Fibroblast of lung (primary cell): ENCODE measurements around the gene UBXN11. TPM values are rescaled to one million over a fixed set of nuclear protein-coding genes. Genes with fewer than 3 reads are reported as not detected.

Experiments
- DNase-seq, 2 donors: peaks; one replicate each; pipeline versions ENCODE4 v3.0.0 to v3.0.0-alpha.2; 2010; ENCODE audit warnings: low read depth in 2 of 2
- H2AFZ ChIP-seq: 2 replicates; pipeline ENCODE4 v1.5.1; 2012; ENCODE audit warnings: low read length, control low read depth, inconsistent platforms
- H3K27ac ChIP-seq: 2 replicates; pipeline ENCODE4 v1.5.1; 2011; ENCODE audit warnings: low read length, control low read depth; ENCODE audit not compliant: insufficient read depth
- H3K27me3 ChIP-seq: 2 replicates; pipeline ENCODE4 v1.5.1; 2011; ENCODE audit warnings: mild to moderate bottlenecking, low read length; ENCODE audit not compliant: control insufficient read depth, insufficient read depth
- H3K36me3 ChIP-seq: 2 replicates; pipeline ENCODE4 v1.5.1; 2011; ENCODE audit warnings: low read length; ENCODE audit not compliant: control insufficient read depth, insufficient read depth
- H3K4me1 ChIP-seq: 2 replicates; pipeline ENCODE4 v1.5.1; 2011; ENCODE audit warnings: low read length; ENCODE audit not compliant: control insufficient read depth, insufficient read depth; ENCODE audit errors: extremely low read depth
- H3K4me2 ChIP-seq: 2 replicates; pipeline ENCODE4 v1.5.1; 2011; ENCODE audit warnings: low read length, control low read depth; ENCODE audit not compliant: insufficient read depth; ENCODE audit errors: extremely low read depth
- H3K4me3 ChIP-seq, 4 experiments: fragments of 200-600 bp in 1 of 4; sonication (generic) in 1 of 4; replicated peaks in 1 of 4; 2 replicates each; pipeline ENCODE4 v1.5.1; 2011 to 2016; ENCODE audit warnings: low read length in 4 of 4, low read depth in 3 of 4, mild to moderate bottlenecking in 3 of 4, control low read depth in 2 of 4, inconsistent platforms in 1 of 4, mixed read lengths in 1 of 4; ENCODE audit not compliant: insufficient read depth in 1 of 4; ENCODE audit errors: control extremely low read depth in 1 of 4
- H3K79me2 ChIP-seq: 2 replicates; pipeline ENCODE4 v1.5.1; 2012; ENCODE audit warnings: mild to moderate bottlenecking, low read length, inconsistent platforms; ENCODE audit not compliant: control insufficient read depth, insufficient read depth
- H3K9ac ChIP-seq: 2 replicates; pipeline ENCODE4 v1.5.1; 2011; ENCODE audit warnings: mild to moderate bottlenecking, low read length, control low read depth; ENCODE audit not compliant: insufficient read depth
- H3K9me3 ChIP-seq: 2 replicates; pipeline ENCODE4 v1.5.1; 2012; ENCODE audit warnings: low read depth, low read length; ENCODE audit not compliant: control insufficient read depth, insufficient read depth
- H4K20me1 ChIP-seq: 2 replicates; pipeline ENCODE4 v1.5.1; 2011; ENCODE audit warnings: low read length; ENCODE audit not compliant: control insufficient read depth, insufficient read depth; ENCODE audit errors: extremely low read depth
- EZH2 ChIP-seq: IDR thresholded peaks from 2 replicates; pipeline ENCODE4 v1.5.1; 2012; ENCODE audit warnings: low read length, control low read depth, mild to moderate bottlenecking; ENCODE audit errors: missing control alignments
- polyA plus RNA-seq, 2 donors: library from polyadenylated mRNA; depleted of rRNA in 1 of 2; stranded (reverse) in 1 of 2; unstranded in 1 of 2; fragments of >200 nt; gene quantifications; 2 replicates each; pipeline ENCODE4 v1.2.1, GENCODE V29; 2011 to 2012; ENCODE audit warnings: missing spikeins in 1 of 2
- total RNA-seq: library from RNA; depleted of rRNA; stranded (reverse); fragments of >200 nt; gene quantifications from 2 replicates; pipeline ENCODE4 v1.2.1, GENCODE V29; 2014
- TF ChIP-seq, protein P1 (sequence below), 2 donors: IDR thresholded peaks in 1 of 2; conservative IDR thresholded peaks in 1 of 2; 1 replicate in 1 of 2; 2 replicates in 1 of 2; pipeline ENCODE4 v1.5.1; 2011 to 2012; ENCODE audit warnings: low read length in 2 of 2, control low read depth in 1 of 2, inconsistent platforms in 1 of 2, low read depth in 1 of 2, mild to moderate bottlenecking in 1 of 2

The UBXN11 gene
- total and polyA plus RNA-seq, 2 donors (not counting 1 experiment from before 2014, with no cell fraction given) = 3.5 to 7.1 TPM

DNA sequence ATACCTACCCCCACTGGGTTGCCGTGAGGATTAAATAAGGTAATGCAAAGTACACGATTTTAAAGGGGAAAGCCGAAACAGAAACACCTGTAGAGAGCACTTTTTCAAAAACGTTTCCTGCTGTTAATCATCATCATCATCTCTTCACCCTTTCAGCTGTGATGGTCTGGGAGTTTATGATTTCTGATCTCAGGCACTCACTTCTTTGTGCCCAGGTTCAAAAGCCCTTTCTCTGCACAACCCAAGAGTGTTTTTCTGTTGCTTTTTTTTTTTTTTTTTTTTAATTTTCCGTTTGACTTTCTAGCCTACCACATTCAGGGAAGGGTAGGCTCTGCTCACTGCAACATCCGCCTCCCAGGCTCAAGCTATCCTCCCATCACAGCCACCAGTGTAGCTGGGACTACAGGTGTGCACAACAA lies 936 bp upstream of the UBXN11 start:
- no peaks in the 10 kb centered on the region for H4K20me1 ChIP-seq
- no peak overlapping the region for H3K4me3 ChIP-seq
- peaks cover 9% of the 10 kb centered on the region for H3K4me1 ChIP-seq
- no peaks in the 10 kb centered on the region for H3K79me2 ChIP-seq
- H3K36me3 ChIP-seq = no peaks in the 10 kb centered on the region
- TF ChIP-seq, protein P1, sequence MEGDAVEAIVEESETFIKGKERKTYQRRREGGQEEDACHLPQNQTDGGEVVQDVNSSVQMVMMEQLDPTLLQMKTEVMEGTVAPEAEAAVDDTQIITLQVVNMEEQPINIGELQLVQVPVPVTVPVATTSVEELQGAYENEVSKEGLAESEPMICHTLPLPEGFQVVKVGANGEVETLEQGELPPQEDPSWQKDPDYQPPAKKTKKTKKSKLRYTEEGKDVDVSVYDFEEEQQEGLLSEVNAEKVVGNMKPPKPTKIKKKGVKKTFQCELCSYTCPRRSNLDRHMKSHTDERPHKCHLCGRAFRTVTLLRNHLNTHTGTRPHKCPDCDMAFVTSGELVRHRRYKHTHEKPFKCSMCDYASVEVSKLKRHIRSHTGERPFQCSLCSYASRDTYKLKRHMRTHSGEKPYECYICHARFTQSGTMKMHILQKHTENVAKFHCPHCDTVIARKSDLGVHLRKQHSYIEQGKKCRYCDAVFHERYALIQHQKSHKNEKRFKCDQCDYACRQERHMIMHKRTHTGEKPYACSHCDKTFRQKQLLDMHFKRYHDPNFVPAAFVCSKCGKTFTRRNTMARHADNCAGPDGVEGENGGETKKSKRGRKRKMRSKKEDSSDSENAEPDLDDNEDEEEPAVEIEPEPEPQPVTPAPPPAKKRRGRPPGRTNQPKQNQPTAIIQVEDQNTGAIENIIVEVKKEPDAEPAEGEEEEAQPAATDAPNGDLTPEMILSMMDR (conservative IDR thresholded peaks at IDR 0.05 in 1 of 2, IDR thresholded peaks at IDR 0.05 in 1 of 2; ENCODE audit: low read depth in 1 of 2, low read length in 2 of 2) = no peak
- no peak for TF ChIP-seq EZH2
- H3K27ac ChIP-seq = no peak overlapping the region
- no peak for DNase-seq
- H3K9me3 ChIP-seq = no peaks in the 10 kb centered on the region
- H3K9ac ChIP-seq = no peak overlapping the region
- no peak overlapping the region for H2AFZ ChIP-seq
- H3K4me2 ChIP-seq = no peak overlapping the region
- H3K27me3 ChIP-seq = no peaks in the 10 kb centered on the region

DNA sequence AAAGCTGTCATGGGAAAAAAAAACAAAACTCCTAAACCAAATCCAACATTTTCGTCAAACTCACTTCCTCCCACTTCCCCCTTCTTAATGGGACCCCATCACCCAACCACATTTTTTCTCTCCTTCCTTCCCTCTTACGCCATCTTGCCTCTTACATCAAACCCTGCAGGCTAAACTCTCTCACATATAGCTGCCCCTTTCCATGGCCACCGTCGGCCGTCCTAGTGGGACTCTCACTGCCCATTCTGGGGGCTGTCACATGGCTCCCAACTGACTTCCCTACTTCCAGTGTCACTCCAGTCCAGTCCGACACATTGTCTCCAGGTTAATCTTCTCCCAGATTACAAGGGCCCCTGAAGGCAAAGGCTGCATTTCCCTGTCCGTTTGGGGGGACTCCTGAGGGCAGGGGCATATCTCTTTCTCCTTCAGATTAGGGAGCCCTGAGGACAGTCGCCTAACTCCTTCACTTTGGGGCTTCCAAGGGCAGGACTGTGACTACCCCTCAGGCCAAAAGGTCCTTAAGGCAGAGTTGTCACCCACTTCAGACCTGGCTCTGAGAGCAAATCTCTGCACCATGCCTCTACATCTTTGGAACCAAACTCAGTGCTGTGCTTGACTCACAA lies 658 bp downstream of the UBXN11 start:
- H3K27me3 ChIP-seq = no peaks in the 10 kb centered on the region
- no peak for DNase-seq
- H4K20me1 ChIP-seq = no peaks in the 10 kb centered on the region
- H3K4me2 ChIP-seq = peak overlapping the region; percentile 81
- TF ChIP-seq, protein P1 (conservative IDR thresholded peaks at IDR 0.05 in 1 of 2, IDR thresholded peaks at IDR 0.05 in 1 of 2; ENCODE audit: low read depth in 1 of 2, low read length in 2 of 2) = no peak
- TF ChIP-seq EZH2 = no peak
- H3K79me2 ChIP-seq = no peaks in the 10 kb centered on the region
- peak overlapping the region; percentile 84 for H3K9ac ChIP-seq
- H3K36me3 ChIP-seq = no peaks in the 10 kb centered on the region
- no peaks in the 10 kb centered on the region for H3K9me3 ChIP-seq
- peak overlapping the region; percentile 89 for H2AFZ ChIP-seq
- H3K4me1 ChIP-seq = peaks cover 13% of the 10 kb centered on the region
- peak overlapping the region; percentile 58 to 88 (median 74) for H3K4me3 ChIP-seq
- H3K27ac ChIP-seq = peak overlapping the region; percentile 87

DNA sequence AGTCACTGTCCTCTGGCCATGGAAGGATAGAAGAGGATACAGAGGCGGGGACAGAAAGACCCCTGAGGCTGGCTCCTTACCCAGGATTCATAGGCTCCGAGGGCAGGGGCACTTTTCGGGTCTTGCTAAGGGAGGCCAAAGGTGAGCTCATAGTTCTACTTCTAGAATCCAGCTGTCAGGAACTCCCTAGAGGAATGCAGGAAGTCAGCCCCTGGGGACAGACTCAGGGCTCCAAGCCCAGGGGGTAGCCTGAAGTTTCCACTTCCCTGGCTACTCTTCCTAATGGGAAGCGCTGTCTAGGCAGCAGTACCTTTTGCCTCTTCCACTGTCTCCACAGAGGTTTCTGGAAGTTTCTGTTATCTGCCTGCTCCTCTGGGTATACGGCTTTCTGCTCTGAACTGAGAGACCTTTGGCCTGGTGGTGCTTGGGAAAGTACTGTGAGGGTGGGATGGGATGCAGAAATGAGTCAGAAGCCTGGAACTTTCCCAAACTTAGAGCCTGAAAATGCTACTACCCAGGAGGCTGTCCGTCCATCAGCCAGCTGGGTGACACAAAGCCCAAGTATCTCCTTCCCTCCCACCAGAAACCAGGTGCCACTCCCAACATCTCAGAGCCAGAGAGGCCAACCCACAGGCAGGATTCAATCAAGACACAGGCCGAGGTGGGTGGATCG lies 3.6 kb downstream of the UBXN11 start:
- peak; percentile 71 to 92 for DNase-seq
- Histone ChIP-seq H4K20me1 (no peaks in the 10 kb centered on the region), H2AFZ (no peak overlapping the region), H3K4me3 (no peak overlapping the region), H3K27me3 (no peaks in the 10 kb centered on the region), H3K9me3 (no peaks in the 10 kb centered on the region), H3K27ac (peak overlapping the region; percentile 32), H3K9ac (no peak overlapping the region), H3K79me2 (no peaks in the 10 kb centered on the region), H3K4me2 (peak overlapping the region; percentile 48), H3K36me3 (no peaks in the 10 kb centered on the region), H3K4me1 (peaks cover 16% of the 10 kb centered on the region)
- TF ChIP-seq EZH2 = no peak
- TF ChIP-seq, protein P1 (conservative IDR thresholded peaks at IDR 0.05 in 1 of 2, IDR thresholded peaks at IDR 0.05 in 1 of 2; ENCODE audit: low read depth in 1 of 2, low read length in 2 of 2) = no peak
